ENCODE results near the gene TSC2. TPM values are rescaled to one million over a fixed set of nuclear protein-coding genes. Genes with fewer than 3 reads are reported as not detected.
"Not testable (repeated sequence)": the region's sequence is repeated elsewhere in the genome, so short reads cannot be mapped to it uniquely, and the experiment has no call there.

The TSC2 gene
- total RNA-seq, 1 donor from 2014 or later, result 242 TPM

GRCh38 chr16:2129890-2130447 is 82.2 kb downstream of the TSC2 start:
- peaks cover 34% of the 10 kb centered on the region for H3K4me1 Mint-ChIP-seq
- H3K4me3 Mint-ChIP-seq; H3K9me3 Mint-ChIP-seq; H3K27me3 Mint-ChIP-seq (ENCODE audit: low read depth); DNase-seq (ENCODE audit: low spot score in 2 of 2, unreplicated experiment in 2 of 2); H3K36me3 Mint-ChIP-seq: not testable (repeated sequence)
- peak overlapping the region; percentile 85 for H3K27ac Mint-ChIP-seq

GRCh38 chr16:2133797-2134196 is 86.0 kb downstream of the TSC2 start:
- H3K4me3 Mint-ChIP-seq, result not testable (repeated sequence)

GRCh38 chr16:2135071-2135470 is 87.3 kb downstream of the TSC2 start:
- not testable (repeated sequence) for H3K4me1 Mint-ChIP-seq

More at GRCh38 chr16:2133797-2134196, 86.0 kb downstream of the TSC2 start:
- H3K9me3 Mint-ChIP-seq; DNase-seq (ENCODE audit: low spot score in 2 of 2, unreplicated experiment in 2 of 2); H3K36me3 Mint-ChIP-seq; H3K27ac Mint-ChIP-seq; H3K27me3 Mint-ChIP-seq (ENCODE audit: low read depth): not testable (repeated sequence)
- H3K4me1 Mint-ChIP-seq, result peaks cover 13% of the 10 kb centered on the region

GRCh38 chr16:2135770-2136490 is 88.1 kb downstream of the TSC2 start, which contains the start of gene PKD1:
Gene PKD1 (minus strand): TSS chr16:2135898. CDS start chr16:2135689, 209 bp downstream.
- Mint-ChIP-seq H3K27ac (peak within 1 kb of the TSS; percentile 94), H3K4me3 (peak within 1 kb of the TSS; percentile 84)
- DNase-seq (ENCODE audit: low spot score in 2 of 2, unreplicated experiment in 2 of 2), result peak; percentile 98 to 100
- not testable (repeated sequence) for H3K9me3 Mint-ChIP-seq; H3K4me1 Mint-ChIP-seq; H3K27me3 Mint-ChIP-seq (ENCODE audit: low read depth); H3K36me3 Mint-ChIP-seq

More at GRCh38 chr16:2135071-2135470, 87.3 kb downstream of the TSC2 start:
- H3K27me3 Mint-ChIP-seq (ENCODE audit: low read depth); H3K9me3 Mint-ChIP-seq; H3K36me3 Mint-ChIP-seq: not testable (repeated sequence)
- Mint-ChIP-seq H3K27ac (peak overlapping the region; percentile 77), H3K4me3 (peak overlapping the region; percentile 77)
- DNase-seq (ENCODE audit: low spot score in 2 of 2, unreplicated experiment in 2 of 2), result peak in 1 of 2 experiments; percentile 59

Small RNA genes within 50 kb of the gene (microRNA-seq; reads per million reads assigned to microRNA genes)
- gene MIR1225 (not detected), gene MIR3180-5 (not detected), gene MIR4516 (not detected), gene MIR6511B1 (not detected)

Other genes starting within 250 kb of the TSC2 start
- gene HAGH, start 221.2 kb upstream of the TSC2 start, total RNA-seq, result 27.8 to 29.8 TPM (median 29.7 TPM) in 3 replicates
- 21.3 to 24.1 TPM (median 23.1 TPM) in 3 replicates for gene FAHD1, start 220.8 kb upstream of the TSC2 start, total RNA-seq
- gene MEIOB, start 175.8 kb upstream of the TSC2 start, total RNA-seq, result not detected in 3 replicates
- 0.22 to 0.36 TPM in 2 of 3 replicates, not detected in the other for gene HS3ST6, start 129.6 kb upstream of the TSC2 start, total RNA-seq
- gene MSRB1, start 104.8 kb upstream of the TSC2 start, total RNA-seq, result 13.1 to 14.1 TPM (median 13.4 TPM) in 3 replicates
- 0.40 to 0.45 TPM in 2 of 3 replicates, not detected in the other for gene RPL3L, start 93.3 kb upstream of the TSC2 start, total RNA-seq
- 92.9 to 103 TPM (median 95.0 TPM) in 3 replicates for gene NDUFB10, start 88.4 kb upstream of the TSC2 start, total RNA-seq
- 2,265 to 2,496 TPM (median 2,379 TPM) in 3 replicates for gene RPS2, start 83.2 kb upstream of the TSC2 start, total RNA-seq
- not detected in 3 replicates for gene RNF151, start 81.1 kb upstream of the TSC2 start, total RNA-seq
- gene TBL3, start 75.9 kb upstream of the TSC2 start, total RNA-seq, result 35.5 to 40.6 TPM (median 37.2 TPM) in 3 replicates
- gene NOXO1, start 66.5 kb upstream of the TSC2 start, total RNA-seq, result 0.42 to 1.3 TPM (median 0.73 TPM) in 3 replicates
- 22.8 to 26.5 TPM (median 23.7 TPM) in 3 replicates for gene GFER, start 63.8 kb upstream of the TSC2 start, total RNA-seq
- 0.49 to 1.3 TPM (median 1.0 TPM) in 3 replicates for gene SYNGR3, start 58.0 kb upstream of the TSC2 start, total RNA-seq
- gene ZNF598, start 38.2 kb upstream of the TSC2 start, total RNA-seq, result 50.6 to 52.7 TPM (median 52.7 TPM) in 3 replicates
- gene NPW, start 28.2 kb upstream of the TSC2 start, total RNA-seq, result 14.0 to 16.1 TPM (median 15.4 TPM) in 3 replicates
- gene NHERF2, start 21.1 kb upstream of the TSC2 start, total RNA-seq, result 48.1 to 55.1 TPM (median 51.3 TPM) in 3 replicates
- gene NTHL1, start 151 bp upstream of the TSC2 start, total RNA-seq, result 27.6 to 31.1 TPM (median 29.7 TPM) in 3 replicates
- 173 to 183 TPM (median 175 TPM) in 3 replicates for gene PKD1, start 87.9 kb downstream of the TSC2 start, total RNA-seq
- 1.1 to 1.5 TPM (median 1.3 TPM) in 3 replicates for gene RAB26, start 100.6 kb downstream of the TSC2 start, total RNA-seq
- 63.1 to 68.5 TPM (median 66.1 TPM) in 3 replicates for gene TRAF7, start 107.8 kb downstream of the TSC2 start, total RNA-seq
- 8.9 to 9.8 TPM (median 9.8 TPM) in 3 replicates for gene CASKIN1, start 148.6 kb downstream of the TSC2 start, total RNA-seq
- gene MLST8, start 157.5 kb downstream of the TSC2 start, total RNA-seq, result 45.9 to 49.0 TPM (median 47.2 TPM) in 3 replicates
- gene BRICD5, start 162.9 kb downstream of the TSC2 start, total RNA-seq, result 11.9 to 14.4 TPM (median 13.0 TPM) in 3 replicates
- 15.2 to 17.9 TPM (median 16.8 TPM) in 3 replicates for gene PGP, start 166.9 kb downstream of the TSC2 start, total RNA-seq
- gene E4F1, start 175.6 kb downstream of the TSC2 start, total RNA-seq, result 29.3 to 36.3 TPM (median 33.0 TPM) in 3 replicates
- gene DNASE1L2, start 188.5 kb downstream of the TSC2 start, total RNA-seq, result 1.0 to 1.4 TPM (median 1.2 TPM) in 3 replicates
- 53.3 to 54.8 TPM (median 54.5 TPM) in 3 replicates for gene ECI1, start 203.6 kb downstream of the TSC2 start, total RNA-seq
- 229 to 243 TPM (median 229 TPM) in 3 replicates for gene RNPS1, start 220.1 kb downstream of the TSC2 start, total RNA-seq